Measurements from ENCODE around the gene ACIN1. TPM values are rescaled to one million over a fixed set of nuclear protein-coding genes. Genes with fewer than 3 reads are reported as not detected.
"Not testable (repeated sequence)": the region's sequence is repeated elsewhere in the genome, so short reads cannot be mapped to it uniquely, and the experiment has no call there.

ACIN1 gene
- total and polyA plus RNA-seq, 4 experiments from 2014 or later, result 1.2 to 327 (median 169) TPM

DNA sequence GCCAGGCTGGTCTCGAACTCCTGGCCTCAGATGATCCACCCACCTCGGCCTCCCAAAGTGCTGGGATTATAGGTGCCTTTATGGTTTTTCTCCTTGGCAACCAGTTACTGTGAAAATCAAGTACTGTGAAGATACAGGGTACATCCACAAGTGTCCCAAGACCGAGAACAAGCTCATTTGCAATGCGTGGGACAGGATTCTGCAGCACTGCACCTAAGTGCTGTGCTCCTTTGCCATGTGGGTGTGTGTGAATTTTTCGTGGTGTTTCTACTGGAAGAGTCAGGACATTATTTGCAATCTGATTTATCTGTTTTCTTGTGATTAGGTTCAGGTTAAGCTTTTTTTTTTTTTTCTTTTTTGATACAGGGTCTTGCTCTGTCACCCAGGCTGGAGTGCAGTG is 77.8 kb downstream of the ACIN1 start:
- no peak for DNase-seq
- no peak overlapping the region for H3K27ac ChIP-seq (ENCODE audit: low read depth, low read length)
- H3K4me1 ChIP-seq (ENCODE audit: insufficient read depth, low read length), result no peaks in the 10 kb centered on the region
- H3K9me3 ChIP-seq (ENCODE audit: control insufficient read depth in 1 of 2, low read length in 2 of 2), result no peaks in the 10 kb centered on the region
- intact Hi-C loops (cut with micrococcal nuclease), result no loop called here
- no peaks in the 10 kb centered on the region for H3K27me3 ChIP-seq (ENCODE audit: insufficient read depth, low read length)
- no peaks in the 10 kb centered on the region for H3K27me3 Mint-ChIP-seq
- no peaks in the 10 kb centered on the region for H3K9me3 Mint-ChIP-seq
- no peaks in the 10 kb centered on the region for H3K36me3 ChIP-seq (ENCODE audit: insufficient read depth, low read length)
- POLR2A ChIA-PET (ENCODE audit: partially characterized antibody), result interaction anchor here (2.3 to 2.5 kb wide), 2 partner anchors 8 to 10 kb away, joined by 5 to 10 read pairs; no protein-coding TSS in a partner anchor
- peaks cover 0 to 5% (median 1%) of the 10 kb centered on the region in 4 donors for H3K4me1 Mint-ChIP-seq
- no peaks in the 10 kb centered on the region for H3K36me3 Mint-ChIP-seq
- H3K27ac Mint-ChIP-seq, result no peak overlapping the region
- H3K4me3 Mint-ChIP-seq, result no peak overlapping the region
- no peak overlapping the region for H3K4me3 ChIP-seq (ENCODE audit: low read length in 2 of 2)
- CTCF ChIA-PET (ENCODE audit: partially characterized antibody), result interaction anchor here (1.6 to 1.9 kb wide), 2 partner anchors 10 to 31 kb away, joined by 5 to 7 read pairs; no protein-coding TSS in a partner anchor

DNA sequence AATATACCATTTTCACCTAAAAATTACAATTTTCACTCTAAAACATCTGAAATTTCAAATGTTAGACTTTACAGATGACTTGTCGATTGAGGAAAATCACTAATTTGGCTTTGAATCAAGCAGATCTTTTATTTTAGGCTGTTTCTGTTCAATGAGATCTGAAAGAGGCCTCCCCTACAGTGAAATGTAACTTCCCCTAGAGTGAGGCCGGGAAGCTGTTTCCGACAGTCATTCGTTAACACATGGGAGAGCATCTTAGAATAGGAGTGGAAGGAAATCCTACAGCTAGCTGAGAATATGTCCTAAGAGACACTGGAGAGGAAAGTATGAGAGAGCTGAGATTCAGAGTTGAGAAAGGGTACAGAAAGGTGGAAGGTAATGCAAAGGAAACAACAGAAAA is 79.3 kb downstream of the ACIN1 start:
- H3K36me3 ChIP-seq (ENCODE audit: insufficient read depth, low read length), result no peaks in the 10 kb centered on the region
- no peaks in the 10 kb centered on the region for H3K27me3 ChIP-seq (ENCODE audit: insufficient read depth, low read length)
- H3K27ac ChIP-seq (ENCODE audit: low read depth, low read length), result no peak overlapping the region
- no peak for DNase-seq
- Mint-ChIP-seq H3K36me3 (no peaks in the 10 kb centered on the region), H3K4me3 (no peak overlapping the region), H3K27me3 (no peaks in the 10 kb centered on the region), H3K4me1 (peaks cover 3 to 10% (median 4%) of the 10 kb centered on the region in 4 donors), H3K9me3 (no peaks in the 10 kb centered on the region), H3K27ac (peak overlapping the region in 1 of 7 donors; percentile 25)
- intact Hi-C loops (cut with micrococcal nuclease), result no loop called here
- ChIA-PET CTCF (ENCODE audit: partially characterized antibody) (no interaction called here), POLR2A (ENCODE audit: partially characterized antibody) (interaction anchor here (2.3 kb wide), 1 partner anchor 10 kb away, joined by 5 read pairs; no protein-coding TSS in a partner anchor)
- no peaks in the 10 kb centered on the region for H3K4me1 ChIP-seq (ENCODE audit: insufficient read depth, low read length)
- no peak overlapping the region for H3K4me3 ChIP-seq (ENCODE audit: low read length in 2 of 2)
- no peaks in the 10 kb centered on the region for H3K9me3 ChIP-seq (ENCODE audit: control insufficient read depth in 1 of 2, low read length in 2 of 2)

DNA sequence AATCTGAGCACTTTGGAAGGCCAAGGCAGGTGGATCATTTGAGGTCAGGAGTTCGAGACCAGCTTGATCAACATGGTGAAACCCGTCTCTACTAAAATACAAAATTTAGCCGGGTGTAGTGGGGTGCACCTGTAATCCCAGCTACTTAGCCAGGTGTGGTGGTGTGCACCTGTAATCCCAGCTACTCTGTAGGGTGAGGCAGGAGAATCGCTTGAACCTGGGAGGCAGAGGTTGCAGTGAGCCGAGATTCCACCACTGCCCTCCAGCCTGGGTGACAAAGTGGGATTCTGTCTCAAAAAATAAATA is 81.2 kb downstream of the ACIN1 start:
- H3K9me3 ChIP-seq (ENCODE audit: control insufficient read depth in 1 of 2, low read length in 2 of 2); intact Hi-C loops (cut with micrococcal nuclease); H3K9me3 Mint-ChIP-seq; H3K27ac ChIP-seq (ENCODE audit: low read depth, low read length); H3K4me3 Mint-ChIP-seq; H3K4me3 ChIP-seq (ENCODE audit: low read length in 2 of 2); H3K36me3 Mint-ChIP-seq; H3K27me3 ChIP-seq (ENCODE audit: insufficient read depth, low read length); H3K36me3 ChIP-seq (ENCODE audit: insufficient read depth, low read length); DNase-seq; H3K27ac Mint-ChIP-seq; H3K27me3 Mint-ChIP-seq: not testable (repeated sequence)
- ChIA-PET POLR2A (ENCODE audit: partially characterized antibody) (interaction anchor here (2.2 kb wide), 1 partner anchor 57 kb away, joined by 5 read pairs; the partner anchor contains the start of gene HAUS4), CTCF (ENCODE audit: partially characterized antibody) (interaction anchor here (0.9 to 3.4 kb wide), 3 partner anchors 19 to 55 kb away, joined by 4 to 9 read pairs (median 7); partner anchors contain the start of gene CDH24)
- H3K4me1 Mint-ChIP-seq, result peaks cover 9 to 29% (median 19%) of the 10 kb centered on the region in 4 donors
- H3K4me1 ChIP-seq (ENCODE audit: insufficient read depth, low read length), result peaks cover 15% of the 10 kb centered on the region

DNA sequence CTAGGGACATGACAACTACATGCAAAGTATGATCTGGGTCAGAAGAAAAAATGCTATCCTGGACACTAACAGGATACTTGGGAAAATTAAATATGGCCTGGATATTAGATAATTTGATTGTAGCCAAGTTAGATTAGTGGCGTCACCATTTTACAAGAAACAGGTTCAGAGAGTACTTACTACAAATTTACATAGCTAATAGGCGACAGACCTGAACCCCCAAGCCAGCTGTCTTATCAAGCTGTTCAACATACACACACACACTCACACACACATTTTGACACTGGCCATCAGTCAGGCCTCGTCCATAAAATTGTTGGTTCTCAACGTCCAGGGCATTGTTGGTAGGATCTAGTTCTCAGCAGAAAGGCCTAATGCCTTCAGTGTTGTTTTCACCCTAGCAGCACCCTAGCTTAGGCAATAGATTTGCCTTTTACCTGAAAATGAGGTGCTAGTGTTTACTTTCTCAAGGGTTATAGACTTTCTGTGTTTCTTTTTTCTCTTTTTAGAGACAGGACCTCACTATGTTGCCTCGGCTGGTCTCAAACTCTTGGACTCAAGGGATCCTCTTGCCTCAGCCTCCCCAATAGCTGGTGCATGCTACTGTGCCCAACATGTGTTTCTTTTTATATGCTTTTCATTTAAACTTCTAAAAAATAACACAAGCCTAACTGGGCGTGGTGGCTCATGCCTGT is 81.7 kb downstream of the ACIN1 start:
- H3K27ac Mint-ChIP-seq, result peak overlapping the region in 2 of 7 donors; percentile 35 to 72
- CTCF ChIA-PET (ENCODE audit: partially characterized antibody), result interaction anchor here (0.9 to 3.4 kb wide), 7 partner anchors 18 to 55 kb away, joined by 3 to 18 read pairs (median 7); partner anchors contain the start of gene CDH24

DNA sequence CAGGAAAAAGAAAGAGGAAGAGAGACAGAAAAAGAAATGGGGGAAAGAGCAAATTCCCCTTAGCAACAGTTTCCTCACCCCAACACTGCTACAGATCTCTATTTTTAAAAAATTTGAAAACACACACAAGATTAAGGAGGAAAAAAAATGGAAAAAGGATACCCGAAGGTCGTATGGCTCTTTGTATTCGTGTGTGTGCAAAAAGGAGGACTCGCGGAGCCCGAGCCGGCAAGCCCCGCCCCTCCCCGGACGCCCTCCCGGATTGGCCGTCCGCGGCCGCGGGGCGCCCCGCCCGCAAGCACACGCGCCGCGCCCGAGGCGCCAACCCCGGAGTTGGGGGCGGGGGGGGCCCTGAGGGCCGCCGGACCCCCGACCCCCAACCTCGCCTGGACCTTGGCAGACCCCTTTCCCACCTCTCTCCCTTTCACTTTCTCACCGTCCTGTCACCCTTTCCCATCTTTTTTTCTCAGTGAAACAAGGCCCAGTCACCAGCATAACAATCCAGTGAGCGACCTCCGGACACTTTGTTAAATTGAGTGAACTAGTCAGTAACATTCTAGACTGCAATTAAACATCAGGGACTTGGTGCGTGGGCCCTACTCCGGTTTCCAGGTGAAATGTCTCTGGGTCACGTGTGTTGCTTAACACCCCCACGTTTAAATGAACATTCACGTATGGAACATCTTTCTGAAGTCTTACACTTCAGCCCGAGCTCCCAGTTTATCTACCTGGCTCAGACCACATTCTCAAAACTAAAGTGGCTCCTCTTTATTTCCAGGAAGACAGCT is 84.8 kb downstream of the ACIN1 start, which contains the start of gene C14orf93:
Gene C14orf93, minus strand, starts transcription at position 205 of the 788 bp plus-strand sequence. CDS start 11,120 bp downstream, outside the sequence.
- POLR2A ChIA-PET (ENCODE audit: partially characterized antibody), result interaction anchor here (1.0 kb wide), 1 partner anchor 10 kb away, joined by 3 read pairs; no protein-coding TSS in a partner anchor
- H3K4me3 Mint-ChIP-seq, result peak within 1 kb of the TSS; percentile 90 to 100 (median 96)
- H3K27ac Mint-ChIP-seq, result peak within 1 kb of the TSS; percentile 90 to 99 (median 97)
- peak within 1 kb of the TSS; percentile 69 for H3K27ac ChIP-seq (ENCODE audit: low read depth, low read length)
- DNase-seq, result peak; percentile 71 to 74 (median 74)
- H3K36me3 Mint-ChIP-seq, result peaks cover 0 to 6% of the 10 kb centered on the region in 2 donors
- H3K27me3 Mint-ChIP-seq, result no peaks in the 10 kb centered on the region
- peak within 1 kb of the TSS; percentile 60 to 80 for H3K4me3 ChIP-seq (ENCODE audit: low read length in 2 of 2)
- peaks cover 17 to 53% (median 32%) of the 10 kb centered on the region in 4 donors for H3K4me1 Mint-ChIP-seq
- peaks cover 37% of the 10 kb centered on the region for H3K4me1 ChIP-seq (ENCODE audit: insufficient read depth, low read length)
- no peaks in the 10 kb centered on the region for H3K9me3 ChIP-seq (ENCODE audit: control insufficient read depth in 1 of 2, low read length in 2 of 2)
- H3K36me3 ChIP-seq (ENCODE audit: insufficient read depth, low read length), result no peaks in the 10 kb centered on the region
- intact Hi-C loops (cut with micrococcal nuclease), result no loop called here
- H3K27me3 ChIP-seq (ENCODE audit: insufficient read depth, low read length), result no peaks in the 10 kb centered on the region
- H3K9me3 Mint-ChIP-seq, result no peaks in the 10 kb centered on the region
- CTCF ChIA-PET (ENCODE audit: partially characterized antibody), result interaction anchor here (0.7 to 3.4 kb wide), 6 partner anchors 15 to 146 kb away, joined by 3 to 18 read pairs (median 6); partner anchors contain the start of gene CDH24

More for the DNA sequence above, 81.7 kb downstream of the ACIN1 start:
- Histone ChIP-seq H3K27me3 (ENCODE audit: insufficient read depth, low read length) (no peaks in the 10 kb centered on the region), H3K36me3 (ENCODE audit: insufficient read depth, low read length) (no peaks in the 10 kb centered on the region), H3K9me3 (ENCODE audit: control insufficient read depth in 1 of 2, low read length in 2 of 2) (no peaks in the 10 kb centered on the region), H3K4me1 (ENCODE audit: insufficient read depth, low read length) (peaks cover 19% of the 10 kb centered on the region), H3K4me3 (ENCODE audit: low read length in 2 of 2) (no peak overlapping the region), H3K27ac (ENCODE audit: low read depth, low read length) (no peak overlapping the region)
- intact Hi-C loops (cut with micrococcal nuclease), result no loop called here
- Mint-ChIP-seq H3K27me3 (no peaks in the 10 kb centered on the region), H3K36me3 (no peaks in the 10 kb centered on the region), H3K4me1 (peaks cover 11 to 34% (median 22%) of the 10 kb centered on the region in 4 donors), H3K4me3 (peak overlapping the region in 2 of 8 donors; percentile 13 to 52), H3K9me3 (no peaks in the 10 kb centered on the region)
- POLR2A ChIA-PET (ENCODE audit: partially characterized antibody), result interaction anchor here (2.2 kb wide), 1 partner anchor 57 kb away, joined by 5 read pairs; the partner anchor contains the start of gene HAUS4
- DNase-seq, result no peak

DNA sequence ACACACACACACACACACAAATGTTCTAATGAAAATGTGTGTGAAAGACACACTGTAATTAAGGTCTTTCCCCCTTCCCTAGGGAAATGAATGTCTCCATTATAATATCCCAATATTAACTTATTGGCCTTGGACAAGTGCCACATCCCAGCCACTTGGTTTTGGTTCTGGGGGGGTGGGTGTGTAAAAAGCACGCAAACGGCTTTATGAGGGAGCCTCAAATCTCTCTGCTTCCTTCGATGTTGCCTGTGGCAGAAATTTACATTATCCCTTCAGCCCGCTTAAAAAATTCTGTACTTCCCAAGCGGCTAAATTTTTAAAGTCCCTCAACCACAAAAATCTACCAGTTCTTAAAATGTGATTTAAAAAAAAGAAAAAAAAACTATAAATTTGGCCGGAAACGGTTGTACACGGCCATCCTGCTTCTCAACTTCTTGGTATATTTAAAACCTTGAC is 85.4 kb downstream of the ACIN1 start:
- DNase-seq, result no peak
- Mint-ChIP-seq H3K27me3 (no peaks in the 10 kb centered on the region), H3K4me1 (peaks cover 17 to 57% (median 34%) of the 10 kb centered on the region in 4 donors), H3K27ac (peak overlapping the region; percentile 85 to 96 (median 90)), H3K9me3 (no peaks in the 10 kb centered on the region), H3K36me3 (peaks cover 0 to 6% of the 10 kb centered on the region in 2 donors), H3K4me3 (peak overlapping the region; percentile 83 to 95 (median 92))
- Histone ChIP-seq H3K27me3 (ENCODE audit: insufficient read depth, low read length) (no peaks in the 10 kb centered on the region), H3K4me1 (ENCODE audit: insufficient read depth, low read length) (peaks cover 37% of the 10 kb centered on the region), H3K9me3 (ENCODE audit: control insufficient read depth in 1 of 2, low read length in 2 of 2) (no peaks in the 10 kb centered on the region), H3K4me3 (ENCODE audit: low read length in 2 of 2) (peak overlapping the region; percentile 60 to 80), H3K27ac (ENCODE audit: low read depth, low read length) (peak overlapping the region; percentile 69), H3K36me3 (ENCODE audit: insufficient read depth, low read length) (no peaks in the 10 kb centered on the region)
- CTCF ChIA-PET (ENCODE audit: partially characterized antibody), result interaction anchor here (1.0 to 4.0 kb wide), 3 partner anchors 46 to 59 kb away, joined by 3 to 44 read pairs (median 30); partner anchors contain the start of gene CDH24
- intact Hi-C loops (cut with micrococcal nuclease), result no loop called here
- POLR2A ChIA-PET (ENCODE audit: partially characterized antibody), result no interaction called here

All from CD4-positive, alpha-beta memory T cell (primary cell).